ENCODE results near the gene PCSK6. TPM values are rescaled to one million over a fixed set of nuclear protein-coding genes. Genes with fewer than 3 reads are reported as not detected.

The PCSK6 gene
- polyA plus RNA-seq, 3 donors: 0.05 to 0.10 TPM; not detected in 1

- Histone ChIP-seq H3K27ac (ENCODE audit: low read depth in 1 of 2, low read length in 2 of 2) (no peak overlapping the region), H4K20me1 (ENCODE audit: insufficient read depth, low read length) (no peaks in the 10 kb centered on the region), H3K4me3 (replicated peaks in 1 of 3; ENCODE audit: low read depth in 2 of 3, low read length in 3 of 3) (no peak overlapping the region), H3K9ac (ENCODE audit: insufficient read depth, low read length, poor library complexity, severe bottlenecking) (no peak overlapping the region), H3K4me2 (replicated peaks; ENCODE audit: extremely low read depth, low read length, poor library complexity, severe bottlenecking) (no peak overlapping the region), H3K27me3 (ENCODE audit: control insufficient read depth in 2 of 2, insufficient read depth in 2 of 2, low read length in 2 of 2) (no peaks in the 10 kb centered on the region), H3K4me1 (ENCODE audit: control insufficient read depth in 1 of 2, insufficient read depth in 2 of 2, low read length in 2 of 2) (no peaks in the 10 kb centered on the region), H3K79me2 (ENCODE audit: insufficient read depth, low read length) (no peaks in the 10 kb centered on the region), H2AFZ (ENCODE audit: insufficient read depth, low read depth, low read length, poor library complexity, severe bottlenecking) (no peak overlapping the region), H3K36me3 (replicated peaks in 1 of 2; ENCODE audit: control insufficient read depth in 1 of 2, insufficient read depth in 2 of 2, low read length in 2 of 2) (no peaks in the 10 kb centered on the region), H3K9me3 (replicated peaks in 1 of 2; ENCODE audit: control insufficient read depth in 1 of 2, insufficient read depth in 1 of 2, low read length in 2 of 2) (no peaks in the 10 kb centered on the region)
- intact Hi-C loops (cut with micrococcal nuclease): no loop called here
- Mint-ChIP-seq H3K36me3 (no peaks in the 10 kb centered on the region), H3K27me3 (ENCODE audit: low read depth in 3 of 3) (peaks cover 1 to 10% (median 8%) of the 10 kb centered on the region in 3 donors), H3K9me3 (no peaks in the 10 kb centered on the region), H3K4me1 (peaks cover 2% of the 10 kb centered on the region), H3K4me3 (no peak overlapping the region), H3K27ac (no peak overlapping the region)
- TF ChIP-seq, protein P1, sequence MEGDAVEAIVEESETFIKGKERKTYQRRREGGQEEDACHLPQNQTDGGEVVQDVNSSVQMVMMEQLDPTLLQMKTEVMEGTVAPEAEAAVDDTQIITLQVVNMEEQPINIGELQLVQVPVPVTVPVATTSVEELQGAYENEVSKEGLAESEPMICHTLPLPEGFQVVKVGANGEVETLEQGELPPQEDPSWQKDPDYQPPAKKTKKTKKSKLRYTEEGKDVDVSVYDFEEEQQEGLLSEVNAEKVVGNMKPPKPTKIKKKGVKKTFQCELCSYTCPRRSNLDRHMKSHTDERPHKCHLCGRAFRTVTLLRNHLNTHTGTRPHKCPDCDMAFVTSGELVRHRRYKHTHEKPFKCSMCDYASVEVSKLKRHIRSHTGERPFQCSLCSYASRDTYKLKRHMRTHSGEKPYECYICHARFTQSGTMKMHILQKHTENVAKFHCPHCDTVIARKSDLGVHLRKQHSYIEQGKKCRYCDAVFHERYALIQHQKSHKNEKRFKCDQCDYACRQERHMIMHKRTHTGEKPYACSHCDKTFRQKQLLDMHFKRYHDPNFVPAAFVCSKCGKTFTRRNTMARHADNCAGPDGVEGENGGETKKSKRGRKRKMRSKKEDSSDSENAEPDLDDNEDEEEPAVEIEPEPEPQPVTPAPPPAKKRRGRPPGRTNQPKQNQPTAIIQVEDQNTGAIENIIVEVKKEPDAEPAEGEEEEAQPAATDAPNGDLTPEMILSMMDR (IDR thresholded peaks at IDR 0.05): no peak
- no peak for DNase-seq
- WGBS (ENCODE audit: insufficient coverage): 64% methylated on average over 5 of the region's 5 CpGs
Observed at GRCh38 chr15:101407439-101407838, 82.1 kb downstream of the PCSK6 start.

DNA sequence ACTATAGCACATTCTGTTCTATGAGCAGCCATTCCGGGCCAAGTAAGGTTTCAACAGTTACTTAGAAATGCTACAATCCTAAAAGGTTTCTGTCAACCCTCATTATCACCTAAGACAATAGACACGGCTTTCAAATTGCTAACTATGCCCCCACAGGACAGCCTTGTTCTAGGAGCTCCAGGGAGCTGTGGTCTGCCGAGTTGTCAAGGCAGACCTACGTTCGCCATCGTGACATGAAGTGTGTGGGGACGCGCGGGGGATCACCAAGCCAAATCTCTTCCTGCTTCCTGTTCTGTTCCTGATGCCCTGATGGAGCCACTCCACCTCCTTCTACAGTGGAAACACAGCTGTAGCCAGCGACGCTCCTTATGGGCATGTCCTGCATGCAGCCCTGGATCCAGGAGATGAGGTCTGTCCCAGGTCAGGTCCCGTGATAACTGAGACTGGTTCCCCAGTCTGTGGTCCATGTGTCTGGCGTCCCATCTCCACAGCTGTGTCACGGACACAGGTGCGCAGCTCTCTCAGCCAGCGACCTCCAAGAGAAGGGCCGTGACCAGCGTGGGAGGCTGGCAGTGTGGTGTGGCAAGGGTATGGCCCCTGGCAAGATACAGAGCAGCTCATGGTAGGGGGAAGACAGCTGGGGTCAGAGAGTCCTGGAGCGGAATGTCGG lies 82.8 kb downstream of the PCSK6 start:
- Mint-ChIP-seq H3K27me3 (ENCODE audit: low read depth in 3 of 3) (peaks cover 1 to 8% (median 8%) of the 10 kb centered on the region in 3 donors), H3K27ac (peak overlapping the region in 1 of 7 donors; percentile 33), H3K36me3 (no peaks in the 10 kb centered on the region), H3K4me1 (no peaks in the 10 kb centered on the region), H3K9me3 (no peaks in the 10 kb centered on the region), H3K4me3 (no peak overlapping the region)
- WGBS (ENCODE audit: insufficient coverage): 94% methylated on average over 16 of the region's 20 CpGs
- Histone ChIP-seq H3K4me3 (replicated peaks in 1 of 3; ENCODE audit: low read depth in 2 of 3, low read length in 3 of 3) (no peak overlapping the region), H3K36me3 (replicated peaks in 1 of 2; ENCODE audit: control insufficient read depth in 1 of 2, insufficient read depth in 2 of 2, low read length in 2 of 2) (no peaks in the 10 kb centered on the region), H3K4me1 (ENCODE audit: control insufficient read depth in 1 of 2, insufficient read depth in 2 of 2, low read length in 2 of 2) (no peaks in the 10 kb centered on the region), H3K9ac (ENCODE audit: insufficient read depth, low read length, poor library complexity, severe bottlenecking) (no peak overlapping the region), H3K27me3 (ENCODE audit: control insufficient read depth in 2 of 2, insufficient read depth in 2 of 2, low read length in 2 of 2) (no peaks in the 10 kb centered on the region), H2AFZ (ENCODE audit: insufficient read depth, low read depth, low read length, poor library complexity, severe bottlenecking) (no peak overlapping the region), H3K79me2 (ENCODE audit: insufficient read depth, low read length) (no peaks in the 10 kb centered on the region), H3K4me2 (replicated peaks; ENCODE audit: extremely low read depth, low read length, poor library complexity, severe bottlenecking) (no peak overlapping the region), H3K27ac (ENCODE audit: low read depth in 1 of 2, low read length in 2 of 2) (no peak overlapping the region), H4K20me1 (ENCODE audit: insufficient read depth, low read length) (no peaks in the 10 kb centered on the region), H3K9me3 (replicated peaks in 1 of 2; ENCODE audit: control insufficient read depth in 1 of 2, insufficient read depth in 1 of 2, low read length in 2 of 2) (no peaks in the 10 kb centered on the region)
- TF ChIP-seq, protein P1 (IDR thresholded peaks at IDR 0.05): no peak
- intact Hi-C loops (cut with micrococcal nuclease): no loop called here
- no peak for DNase-seq

Measured in CD14-positive monocyte (primary cell).